Fibroblast of villous mesenchyme (primary cell): Measurements from ENCODE around the gene COLEC12. TPM values are rescaled to one million over a fixed set of nuclear protein-coding genes. Genes with fewer than 3 reads are reported as not detected.

Source experiments
- DNase-seq: peaks from one replicate; pipeline ENCODE4 v3.0.0-alpha.2; 2010; ENCODE audit warnings: low read depth
- H3K4me3 ChIP-seq: 2 replicates; pipeline ENCODE4 v1.5.1; 2011; ENCODE audit warnings: low read depth, mild to moderate bottlenecking, low read length
- CTCF ChIP-seq: IDR thresholded peaks from 2 replicates; pipeline ENCODE4 v1.5.1; 2012; ENCODE audit warnings: low read depth, mild to moderate bottlenecking, low read length; ENCODE audit not compliant: insufficient read depth
- total RNA-seq: library from RNA; depleted of rRNA; stranded (reverse); fragments of >200 nt; gene quantifications from 2 replicates; pipeline ENCODE4 v1.2.3, GENCODE V29; 2012

COLEC12 gene
- total RNA-seq, 1 donor: 3.9 TPM

GRCh38 chr18:350953-351572 is 149.4 kb downstream of the COLEC12 start:
- H3K4me3 ChIP-seq: no peak overlapping the region
- no peak for DNase-seq
- no peak for TF ChIP-seq CTCF

GRCh38 chr18:346600-346999 is 153.9 kb downstream of the COLEC12 start:
- H3K4me3 ChIP-seq: no peak overlapping the region
- TF ChIP-seq CTCF: no peak
- DNase-seq: no peak

- TF ChIP-seq CTCF: no peak
- H3K4me3 ChIP-seq: no peak overlapping the region
- no peak for DNase-seq
These were observed 159.4 kb downstream of the COLEC12 start for GRCh38 chr18:341102-341501.

GRCh38 chr18:340044-340443 is 160.5 kb downstream of the COLEC12 start:
- TF ChIP-seq CTCF: no peak
- no peak overlapping the region for H3K4me3 ChIP-seq
- no peak for DNase-seq

- DNase-seq: no peak
- H3K4me3 ChIP-seq: no peak overlapping the region
These were observed 161.3 kb downstream of the COLEC12 start for GRCh38 chr18:339200-339599.

GRCh38 chr18:336713-337112 is 163.8 kb downstream of the COLEC12 start:
- DNase-seq: no peak
- TF ChIP-seq CTCF: no peak
- H3K4me3 ChIP-seq: no peak overlapping the region

More at GRCh38 chr18:339200-339599, 161.3 kb downstream of the COLEC12 start:
- TF ChIP-seq CTCF: no peak

- H3K4me3 ChIP-seq: no peak overlapping the region
- TF ChIP-seq CTCF: no peak
- DNase-seq: no peak
These were observed 164.8 kb downstream of the COLEC12 start for GRCh38 chr18:335733-336132.
